Measurements from ENCODE around the gene REEP6.

The REEP6 gene

GRCh38 chr19:1456121-1456900 lies 34.7 kb upstream of the REEP6 start:
- no peak for DNase-seq (ENCODE audit: low read depth in 2 of 2)

GRCh38 chr19:1457031-1457739 lies 33.8 kb upstream of the REEP6 start:
- DNase-seq (ENCODE audit: low read depth in 2 of 2): no peak

- DNase-seq (ENCODE audit: low read depth in 2 of 2): no peak
Measured at GRCh38 chr19:1457892-1458291, 33.1 kb upstream of the REEP6 start.

GRCh38 chr19:1459479-1459878 lies 31.5 kb upstream of the REEP6 start:
- no peak for DNase-seq (ENCODE audit: low read depth in 2 of 2)

GRCh38 chr19:1460033-1460995 lies 30.7 kb upstream of the REEP6 start:
- no peak for DNase-seq (ENCODE audit: low read depth in 2 of 2)

- no peak for DNase-seq (ENCODE audit: low read depth in 2 of 2)
Measured at GRCh38 chr19:1461862-1462261, 29.1 kb upstream of the REEP6 start.

GRCh38 chr19:1465191-1466016 lies 25.6 kb upstream of the REEP6 start:
- peak in 1 of 2 donors; percentile 39 for DNase-seq (ENCODE audit: low read depth in 2 of 2)

- DNase-seq (ENCODE audit: low read depth in 2 of 2): no peak
Measured at GRCh38 chr19:1466018-1466460, 24.9 kb upstream of the REEP6 start.

- no peak for DNase-seq (ENCODE audit: low read depth in 2 of 2)
Measured at GRCh38 chr19:1466461-1467214, 24.3 kb upstream of the REEP6 start.

- DNase-seq (ENCODE audit: low read depth in 2 of 2): no peak
Measured at GRCh38 chr19:1467215-1467489, 23.8 kb upstream of the REEP6 start.

- DNase-seq (ENCODE audit: low read depth in 2 of 2): no peak
Measured at GRCh38 chr19:1467490-1468273, 23.3 kb upstream of the REEP6 start.

- DNase-seq (ENCODE audit: low read depth in 2 of 2): no peak
Measured at GRCh38 chr19:1468274-1468820, 22.6 kb upstream of the REEP6 start.

- DNase-seq (ENCODE audit: low read depth in 2 of 2): peak in 1 of 2 donors; percentile 41
Measured at GRCh38 chr19:1468821-1469254, 22.1 kb upstream of the REEP6 start.

GRCh38 chr19:1469255-1470054 lies 21.5 kb upstream of the REEP6 start:
- no peak for DNase-seq (ENCODE audit: low read depth in 2 of 2)

- DNase-seq (ENCODE audit: low read depth in 2 of 2): no peak
Measured at GRCh38 chr19:1470055-1470304, 21.0 kb upstream of the REEP6 start.

- peak; percentile 50 to 62 for DNase-seq (ENCODE audit: low read depth in 2 of 2)
Measured at GRCh38 chr19:1470305-1471009, 20.5 kb upstream of the REEP6 start.

- DNase-seq (ENCODE audit: low read depth in 2 of 2): no peak
Measured at GRCh38 chr19:1471010-1471514, 19.9 kb upstream of the REEP6 start.

GRCh38 chr19:1471515-1472160 lies 19.3 kb upstream of the REEP6 start:
- no peak for DNase-seq (ENCODE audit: low read depth in 2 of 2)

Measured in stimulated activated CD8-positive, alpha-beta memory T cell treated with anti-CD3 and anti-CD28 coated beads, Interleukin-2, amount 100 ng/mL, for 48 hours (primary cell).